Colonic mucosa (tissue), 4 donors: ENCODE measurements around the gene DZIP1L. TPM values are rescaled to one million over a fixed set of nuclear protein-coding genes. Genes with fewer than 3 reads are reported as not detected.

Source experiments
- DNase-seq: peaks from one replicate; pipeline ENCODE4 v3.0.0-alpha.2; 2020
- H3K27ac ChIP-seq: fragments of 200-600 bp; one replicate; pipeline ENCODE4 v1.8.0; 2021
- H3K27me3 ChIP-seq: fragments of 200-600 bp; one replicate; pipeline ENCODE4 v1.8.0; 2021
- H3K36me3 ChIP-seq: fragments of 200-600 bp; one replicate; pipeline ENCODE4 v1.8.0; 2021
- H3K4me1 ChIP-seq: fragments of 200-600 bp; one replicate; pipeline ENCODE4 v1.8.0; 2021; ENCODE audit warnings: mild to moderate bottlenecking
- H3K4me3 ChIP-seq: fragments of 200-600 bp; one replicate; pipeline ENCODE4 v1.8.0; 2021
- H3K9ac ChIP-seq, 2 donors: one replicate each; pipeline ENCODE4 v1.7.0; 2013; ENCODE audit warnings: control low read depth in 2 of 2, low read depth in 2 of 2, low read length in 2 of 2
- H3K9me3 ChIP-seq: fragments of 200-600 bp; one replicate; pipeline ENCODE4 v1.8.0; 2021
- CTCF ChIP-seq: fragments of 200-600 bp; IDR thresholded peaks from one replicate; pipeline ENCODE4 v1.8.0; 2022; ENCODE audit warnings: antibody characterized with exemption, mild to moderate bottlenecking
- intact Hi-C: fragments of 100-400 bp; cut with DNase I; formaldehyde crosslinking; loops from one replicate; pipeline ENCODE4 v1.14.1; 2022
- total RNA-seq, 2 donors: library from RNA; stranded (reverse); fragmentation: NEBNext Ultra II Directional in 1 of 2; extraction: Animal tissue kit (Norgen Biotek cat#: 25700) in 1 of 2; gene quantifications; one replicate each; pipeline ENCODE4 v1.2.1, GENCODE V29; 2021
- donor health status: healthy.
- donor health status: DM: no; HTN: no; CAD: no.
- donor health status: DM: no; HTN: no; CAD: no.

The DZIP1L gene
- total RNA-seq, 2 donors from 2014 or later, result 0.69 to 0.89 TPM

GRCh38 chr3:138140940-138141339 lies 25.5 kb upstream of the DZIP1L start:
- TF ChIP-seq CTCF, result no peak
- H3K9me3 ChIP-seq, result no peaks in the 10 kb centered on the region
- no peaks in the 10 kb centered on the region for H3K36me3 ChIP-seq
- H3K9ac ChIP-seq, result no peak overlapping the region
- H3K4me1 ChIP-seq, result no peaks in the 10 kb centered on the region
- H3K27ac ChIP-seq, result no peak overlapping the region
- no peak overlapping the region for H3K4me3 ChIP-seq
- no peak for DNase-seq
- intact Hi-C loops, result no loop called here
- H3K27me3 ChIP-seq, result no peaks in the 10 kb centered on the region

- H3K9ac ChIP-seq, result no peak overlapping the region
- intact Hi-C loops, result no loop called here
- H3K4me3 ChIP-seq, result no peak overlapping the region
- no peak overlapping the region for H3K27ac ChIP-seq
- no peaks in the 10 kb centered on the region for H3K4me1 ChIP-seq
- H3K36me3 ChIP-seq, result no peaks in the 10 kb centered on the region
- no peak for DNase-seq
- TF ChIP-seq CTCF, result no peak
- H3K27me3 ChIP-seq, result no peaks in the 10 kb centered on the region
- no peaks in the 10 kb centered on the region for H3K9me3 ChIP-seq
These were observed 24.3 kb upstream of the DZIP1L start for GRCh38 chr3:138139691-138140090.

- intact Hi-C loops, result no loop called here
- no peaks in the 10 kb centered on the region for H3K4me1 ChIP-seq
- H3K9me3 ChIP-seq, result no peaks in the 10 kb centered on the region
- H3K27ac ChIP-seq, result no peak overlapping the region
- no peak for TF ChIP-seq CTCF
- H3K4me3 ChIP-seq, result no peak overlapping the region
- no peaks in the 10 kb centered on the region for H3K27me3 ChIP-seq
- DNase-seq, result no peak
- no peaks in the 10 kb centered on the region for H3K36me3 ChIP-seq
- H3K9ac ChIP-seq, result no peak overlapping the region
These were observed 22.5 kb upstream of the DZIP1L start for GRCh38 chr3:138137861-138138260.

- intact Hi-C loops, result no loop called here
- no peaks in the 10 kb centered on the region for H3K4me1 ChIP-seq
These were observed 20.8 kb upstream of the DZIP1L start for GRCh38 chr3:138136201-138136600.

GRCh38 chr3:138135833-138136194 lies 20.4 kb upstream of the DZIP1L start:
- Histone ChIP-seq H3K9me3 (no peaks in the 10 kb centered on the region), H3K9ac (no peak overlapping the region), H3K27me3 (no peaks in the 10 kb centered on the region), H3K4me1 (no peaks in the 10 kb centered on the region), H3K36me3 (no peaks in the 10 kb centered on the region), H3K27ac (no peak overlapping the region), H3K4me3 (no peak overlapping the region)
- intact Hi-C loops, result no loop called here
- no peak for TF ChIP-seq CTCF
- no peak for DNase-seq

More at GRCh38 chr3:138136201-138136600, 20.8 kb upstream of the DZIP1L start:
- TF ChIP-seq CTCF, result no peak
- no peak overlapping the region for H3K27ac ChIP-seq
- DNase-seq, result no peak
- no peaks in the 10 kb centered on the region for H3K36me3 ChIP-seq
- no peaks in the 10 kb centered on the region for H3K27me3 ChIP-seq
- H3K4me3 ChIP-seq, result no peak overlapping the region
- H3K9me3 ChIP-seq, result no peaks in the 10 kb centered on the region
- H3K9ac ChIP-seq, result no peak overlapping the region
